GM21825 (cell line): ENCODE results near the gene GALP.
"Not testable (repeated sequence)": the region's sequence is repeated elsewhere in the genome, so short reads cannot be mapped to it uniquely, and the experiment has no call there.

Source experiments
- ATAC-seq: cut with Tn5 transposase; IDR thresholded peaks from one replicate; pipeline ENCODE4 v1.9.1; 2021; ENCODE audit warnings: mild to moderate bottlenecking, moderate library complexity; ENCODE audit not compliant: unreplicated experiment

GALP gene

GRCh38 chr19:56147307-56147706 lies 28.5 kb upstream of the GALP start:
- no peak for ATAC-seq

DNA sequence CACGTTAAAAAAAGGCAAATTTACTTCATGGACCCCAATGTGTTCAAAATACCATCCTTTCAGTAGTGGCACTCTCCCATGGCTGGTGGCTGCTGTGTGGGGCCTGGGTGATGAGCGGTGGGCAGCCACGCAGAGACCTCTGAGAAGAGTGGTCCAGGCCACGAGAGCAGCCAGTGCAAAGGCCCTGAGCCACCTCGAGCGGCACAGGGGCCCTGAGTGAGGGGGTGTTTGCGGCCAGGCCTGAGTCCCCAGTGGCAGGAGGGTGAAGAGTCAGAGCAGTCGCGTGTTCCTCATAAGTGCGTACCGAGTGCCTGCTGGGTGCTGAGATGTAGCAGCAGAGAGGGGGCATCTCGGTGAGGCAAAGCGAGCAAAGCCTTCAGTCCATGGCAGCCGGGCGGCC lies 27.7 kb upstream of the GALP start:
- ATAC-seq: no peak

DNA sequence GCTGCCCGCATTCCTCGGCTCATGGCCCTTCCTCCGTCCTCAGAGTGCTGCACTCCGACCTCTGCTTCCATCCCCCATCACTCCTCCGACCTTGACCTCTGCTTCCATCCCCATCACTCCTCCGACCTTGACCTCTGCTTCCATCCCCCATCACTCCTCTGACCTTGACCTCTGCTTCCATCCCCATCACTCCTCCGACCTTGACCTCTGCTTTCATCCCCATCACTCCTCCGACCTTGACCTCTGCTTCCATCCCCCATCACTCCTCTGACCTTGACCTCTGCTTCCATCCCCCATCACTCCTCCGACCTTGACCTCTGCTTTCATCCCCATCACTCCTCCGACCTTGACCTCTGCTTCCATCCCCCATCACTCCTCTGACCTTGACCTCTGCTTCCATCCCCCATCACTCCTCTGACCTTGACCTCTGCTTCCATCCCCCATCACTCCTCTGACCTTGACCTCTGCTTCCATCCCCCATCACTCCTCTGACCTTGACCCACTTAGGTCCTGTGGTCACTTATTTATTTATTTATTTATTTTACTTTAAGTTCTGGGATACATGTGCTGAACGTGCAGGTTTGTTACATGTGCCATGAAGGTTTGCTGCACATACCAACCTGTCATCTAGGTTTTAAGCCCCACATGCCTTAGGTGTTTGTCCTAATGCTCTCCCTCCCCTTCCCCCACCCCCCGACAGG lies 26.7 kb upstream of the GALP start:
- ATAC-seq: not testable (repeated sequence)

- no peak for ATAC-seq
These were observed 26.2 kb upstream of the GALP start for GRCh38 chr19:56149656-56150038.

DNA sequence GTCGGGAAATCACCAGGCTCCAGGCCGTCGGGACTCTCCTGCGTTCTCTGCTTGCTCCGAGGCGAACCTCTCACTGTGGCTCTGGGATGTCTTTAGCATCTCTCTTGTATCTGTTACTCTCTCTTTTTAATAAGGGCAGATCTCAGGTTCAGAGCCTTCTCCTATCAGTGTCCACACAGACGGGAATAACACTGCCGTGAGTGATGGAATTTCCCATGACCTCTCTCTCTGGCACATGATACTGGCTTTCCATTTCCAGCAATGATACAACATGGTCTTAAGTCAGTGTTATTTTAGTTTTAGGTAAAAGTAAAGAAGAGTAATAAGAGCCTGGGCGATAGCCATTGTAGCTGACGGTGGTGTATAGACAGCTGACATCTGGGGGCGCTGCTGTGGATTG lies 25.4 kb upstream of the GALP start:
- ATAC-seq: no peak

DNA sequence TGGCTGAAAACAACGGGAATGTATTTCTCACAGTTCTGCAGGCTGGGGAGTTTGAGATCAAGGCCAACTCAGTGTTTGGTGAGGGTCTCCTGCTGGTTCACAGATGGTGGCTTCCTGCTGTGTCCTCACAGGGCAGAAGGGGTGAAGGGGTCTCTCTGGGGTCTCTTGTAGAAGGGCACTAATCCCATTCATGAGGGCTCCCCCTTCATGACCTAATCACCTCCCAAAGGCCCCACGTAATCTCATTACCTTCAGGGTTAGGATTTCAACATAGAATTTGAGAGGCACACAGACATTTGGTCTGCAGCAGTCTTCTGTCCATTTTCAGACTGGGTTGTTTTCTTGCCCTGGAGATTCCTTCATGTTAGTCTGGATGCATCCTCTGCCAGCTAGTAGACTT lies 23.2 kb upstream of the GALP start:
- ATAC-seq: no peak

GRCh38 chr19:56153507-56153906 lies 22.3 kb upstream of the GALP start:
- ATAC-seq: no peak

- ATAC-seq: no peak
These were observed 20.6 kb upstream of the GALP start for GRCh38 chr19:56155124-56155687.

GRCh38 chr19:56156768-56157167 lies 19.0 kb upstream of the GALP start:
- ATAC-seq: no peak

- ATAC-seq: no peak
These were observed 17.5 kb upstream of the GALP start for GRCh38 chr19:56158170-56158757.

DNA sequence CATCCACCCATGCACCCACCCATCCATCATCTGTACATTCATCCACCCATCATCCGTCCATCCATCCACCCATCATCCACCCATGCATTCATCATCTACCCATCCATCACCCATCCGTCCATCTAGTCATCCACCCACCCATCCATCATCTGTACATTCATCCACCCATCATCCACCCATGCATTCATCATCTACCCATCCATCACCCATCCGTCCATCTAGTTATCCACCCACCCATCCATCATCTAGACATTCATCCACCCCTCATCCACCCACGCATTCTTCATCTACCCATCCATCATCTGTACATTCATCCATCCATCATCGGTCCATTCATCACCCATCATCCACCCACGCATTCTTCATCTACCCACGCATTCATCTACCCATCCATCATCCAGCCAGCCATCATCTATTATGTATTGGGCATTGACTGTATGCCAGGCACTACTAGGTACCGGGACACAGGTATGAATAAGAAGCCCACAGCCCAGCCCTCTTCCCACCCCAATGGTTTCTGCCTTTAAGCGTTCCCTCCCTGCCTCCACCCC lies 16.7 kb upstream of the GALP start:
- no peak for ATAC-seq

GRCh38 chr19:56159622-56160271 lies 16.1 kb upstream of the GALP start:
- ATAC-seq: no peak

- ATAC-seq: no peak
These were observed 14.3 kb upstream of the GALP start for GRCh38 chr19:56161534-56161933.

DNA sequence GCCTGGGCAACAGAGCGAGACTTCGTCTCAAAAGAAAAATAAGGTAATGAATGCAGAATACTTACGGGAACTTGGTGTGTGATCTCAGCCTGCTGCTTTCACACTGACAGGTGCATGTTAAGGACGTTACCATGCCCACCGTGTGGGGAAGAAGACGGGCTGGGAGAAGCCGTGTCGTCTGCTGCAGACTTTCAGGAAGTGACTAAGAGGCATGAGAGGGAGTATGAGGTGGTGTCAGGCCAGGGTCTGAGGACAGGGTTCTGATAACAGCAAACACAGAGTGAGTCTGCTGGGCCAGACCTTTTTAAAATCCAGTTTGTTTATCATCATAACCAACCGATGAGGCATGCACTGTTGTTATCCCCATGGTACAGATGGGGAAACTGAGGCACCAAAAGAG lies 13.6 kb upstream of the GALP start:
- ATAC-seq: no peak

GRCh38 chr19:56163097-56163496 lies 12.7 kb upstream of the GALP start:
- no peak for ATAC-seq

DNA sequence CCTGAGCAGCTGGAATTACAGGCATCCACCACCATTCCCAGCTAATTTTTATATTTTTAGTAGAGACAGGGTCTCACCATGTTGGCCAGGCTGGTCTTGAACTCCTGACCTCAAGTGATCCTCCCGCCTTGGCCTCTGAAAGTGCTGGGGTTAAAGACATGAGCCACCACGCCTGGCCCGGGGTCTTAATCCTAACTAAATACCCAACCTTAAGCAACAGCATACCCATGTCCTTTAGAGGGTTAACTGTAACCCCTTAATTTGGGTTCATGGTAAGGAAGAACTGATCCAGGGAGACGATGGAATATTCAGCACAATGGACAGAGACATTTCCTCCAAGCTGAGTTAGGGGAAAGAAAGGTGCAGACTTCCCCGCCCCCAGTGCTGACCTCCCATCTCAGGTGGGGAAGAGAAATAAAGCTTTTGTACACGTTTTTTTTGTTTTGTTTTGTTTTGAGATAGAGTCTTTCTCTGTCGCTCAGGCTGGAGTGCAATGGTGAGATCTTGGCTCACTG lies 8.7 kb upstream of the GALP start:
- ATAC-seq: no peak

- ATAC-seq: no peak
These were observed 5.5 kb upstream of the GALP start for GRCh38 chr19:56170261-56170660.

GRCh38 chr19:56174086-56174485 lies 1.7 kb upstream of the GALP start:
- no peak for ATAC-seq

DNA sequence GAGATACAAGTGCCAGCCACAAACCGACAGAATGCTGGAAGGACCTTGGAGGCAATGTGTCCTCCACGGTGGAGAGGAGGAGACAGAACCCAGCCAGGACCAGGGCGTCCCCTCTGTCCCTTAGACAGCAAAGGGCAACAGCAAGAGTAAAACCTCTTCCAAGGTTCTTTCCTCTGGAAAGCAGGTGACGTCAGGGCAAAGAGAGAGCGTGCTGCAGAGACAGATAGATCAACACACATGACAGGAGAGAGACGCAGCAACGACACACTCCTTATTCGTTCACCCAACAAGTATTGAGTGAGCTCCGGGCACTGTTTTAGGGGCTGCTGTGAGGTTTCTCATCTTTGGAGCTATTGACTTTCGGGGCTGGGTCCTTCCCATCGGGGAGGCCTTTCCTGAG lies 1.3 kb upstream of the GALP start:
- no peak for ATAC-seq

GRCh38 chr19:56176310-56176709 lies 502 bp downstream of the GALP start:
- not testable (repeated sequence) for ATAC-seq

- no peak for ATAC-seq
These were observed 1.1 kb downstream of the GALP start for GRCh38 chr19:56176881-56177280.
